Colonic mucosa (tissue), 4 donors: ENCODE data around the gene GMPPA. TPM values are rescaled to one million over a fixed set of nuclear protein-coding genes. Genes with fewer than 3 reads are reported as not detected.

ENCODE experiments used
- DNase-seq: peaks from one replicate; pipeline ENCODE4 v3.0.0-alpha.2; 2020
- H3K27ac ChIP-seq: fragments of 200-600 bp; one replicate; pipeline ENCODE4 v1.8.0; 2021
- H3K27me3 ChIP-seq: fragments of 200-600 bp; one replicate; pipeline ENCODE4 v1.8.0; 2021
- H3K36me3 ChIP-seq: fragments of 200-600 bp; one replicate; pipeline ENCODE4 v1.8.0; 2021
- H3K4me1 ChIP-seq: fragments of 200-600 bp; one replicate; pipeline ENCODE4 v1.8.0; 2021; ENCODE audit warnings: mild to moderate bottlenecking
- H3K4me3 ChIP-seq: fragments of 200-600 bp; one replicate; pipeline ENCODE4 v1.8.0; 2021
- H3K9ac ChIP-seq, 2 donors: one replicate each; pipeline ENCODE4 v1.7.0; 2013; ENCODE audit warnings: control low read depth in 2 of 2, low read depth in 2 of 2, low read length in 2 of 2
- H3K9me3 ChIP-seq: fragments of 200-600 bp; one replicate; pipeline ENCODE4 v1.8.0; 2021
- intact Hi-C: fragments of 100-400 bp; cut with DNase I; formaldehyde crosslinking; loops from one replicate; pipeline ENCODE4 v1.14.1; 2022
- total RNA-seq, 2 donors: library from RNA; stranded (reverse); fragmentation: NEBNext Ultra II Directional in 1 of 2; extraction: Animal tissue kit (Norgen Biotek cat#: 25700) in 1 of 2; gene quantifications; one replicate each; pipeline ENCODE4 v1.2.1, GENCODE V29; 2021
- TF ChIP-seq, protein P1 (sequence below): fragments of 200-600 bp; IDR thresholded peaks from one replicate; pipeline ENCODE4 v1.8.0; 2022; ENCODE audit warnings: antibody characterized with exemption, mild to moderate bottlenecking
- donor health status: healthy.
- donor health status: DM: no; HTN: no; CAD: no.
- donor health status: DM: no; HTN: no; CAD: no.

GMPPA gene
- total RNA-seq, 2 donors from 2014 or later = 49.7 to 86.1 TPM

- Histone ChIP-seq H3K27ac (no peak overlapping the region), H3K36me3 (no peaks in the 10 kb centered on the region), H3K27me3 (peaks cover 35% of the 10 kb centered on the region), H3K9me3 (no peaks in the 10 kb centered on the region), H3K9ac (no peak overlapping the region), H3K4me3 (no peak overlapping the region), H3K4me1 (no peaks in the 10 kb centered on the region)
- no peak for DNase-seq
- TF ChIP-seq, protein P1, sequence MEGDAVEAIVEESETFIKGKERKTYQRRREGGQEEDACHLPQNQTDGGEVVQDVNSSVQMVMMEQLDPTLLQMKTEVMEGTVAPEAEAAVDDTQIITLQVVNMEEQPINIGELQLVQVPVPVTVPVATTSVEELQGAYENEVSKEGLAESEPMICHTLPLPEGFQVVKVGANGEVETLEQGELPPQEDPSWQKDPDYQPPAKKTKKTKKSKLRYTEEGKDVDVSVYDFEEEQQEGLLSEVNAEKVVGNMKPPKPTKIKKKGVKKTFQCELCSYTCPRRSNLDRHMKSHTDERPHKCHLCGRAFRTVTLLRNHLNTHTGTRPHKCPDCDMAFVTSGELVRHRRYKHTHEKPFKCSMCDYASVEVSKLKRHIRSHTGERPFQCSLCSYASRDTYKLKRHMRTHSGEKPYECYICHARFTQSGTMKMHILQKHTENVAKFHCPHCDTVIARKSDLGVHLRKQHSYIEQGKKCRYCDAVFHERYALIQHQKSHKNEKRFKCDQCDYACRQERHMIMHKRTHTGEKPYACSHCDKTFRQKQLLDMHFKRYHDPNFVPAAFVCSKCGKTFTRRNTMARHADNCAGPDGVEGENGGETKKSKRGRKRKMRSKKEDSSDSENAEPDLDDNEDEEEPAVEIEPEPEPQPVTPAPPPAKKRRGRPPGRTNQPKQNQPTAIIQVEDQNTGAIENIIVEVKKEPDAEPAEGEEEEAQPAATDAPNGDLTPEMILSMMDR = no peak
- intact Hi-C loops = no loop called here
Measured at GRCh38 chr2:219523031-219523671, 24.5 kb downstream of the GMPPA start.

GRCh38 chr2:219524817-219525216 lies 26.1 kb downstream of the GMPPA start:
- H3K27ac ChIP-seq = no peak overlapping the region
- no peaks in the 10 kb centered on the region for H3K9me3 ChIP-seq
- no peak overlapping the region for H3K4me3 ChIP-seq
- no peaks in the 10 kb centered on the region for H3K4me1 ChIP-seq
- DNase-seq = no peak
- TF ChIP-seq, protein P1 = no peak
- H3K27me3 ChIP-seq = peaks cover 45% of the 10 kb centered on the region
- intact Hi-C loops = no loop called here
- H3K9ac ChIP-seq = no peak overlapping the region
- H3K36me3 ChIP-seq = no peaks in the 10 kb centered on the region

GRCh38 chr2:219525533-219526232 lies 27.0 kb downstream of the GMPPA start:
- no peak overlapping the region for H3K27ac ChIP-seq
- peaks cover 46% of the 10 kb centered on the region for H3K27me3 ChIP-seq

GRCh38 chr2:219526320-219527075 lies 27.8 kb downstream of the GMPPA start:
- Histone ChIP-seq H3K4me3 (no peak overlapping the region), H3K27ac (no peak overlapping the region), H3K9me3 (no peaks in the 10 kb centered on the region), H3K27me3 (peaks cover 38% of the 10 kb centered on the region), H3K9ac (no peak overlapping the region), H3K36me3 (no peaks in the 10 kb centered on the region), H3K4me1 (no peaks in the 10 kb centered on the region)
- DNase-seq = no peak
- intact Hi-C loops = no loop called here
- TF ChIP-seq, protein P1 = no peak

More at GRCh38 chr2:219525533-219526232, 27.0 kb downstream of the GMPPA start:
- H3K4me3 ChIP-seq = no peak overlapping the region
- no peaks in the 10 kb centered on the region for H3K36me3 ChIP-seq
- H3K9me3 ChIP-seq = no peaks in the 10 kb centered on the region
- DNase-seq = no peak
- H3K9ac ChIP-seq = no peak overlapping the region
- TF ChIP-seq, protein P1 = no peak
- intact Hi-C loops = no loop called here
- no peaks in the 10 kb centered on the region for H3K4me1 ChIP-seq

- H3K27me3 ChIP-seq = peaks cover 37% of the 10 kb centered on the region
- H3K36me3 ChIP-seq = no peaks in the 10 kb centered on the region
- intact Hi-C loops = no loop called here
- H3K9me3 ChIP-seq = no peaks in the 10 kb centered on the region
- no peak overlapping the region for H3K4me3 ChIP-seq
- H3K9ac ChIP-seq = no peak overlapping the region
- TF ChIP-seq, protein P1 = no peak
- H3K27ac ChIP-seq = no peak overlapping the region
- no peak for DNase-seq
- H3K4me1 ChIP-seq = no peaks in the 10 kb centered on the region
Measured at GRCh38 chr2:219527076-219527394, 28.3 kb downstream of the GMPPA start.
